GM18520 (cell line): ENCODE measurements around the gene COQ6.
"Not testable (repeated sequence)": the region's sequence is repeated elsewhere in the genome, so short reads cannot be mapped to it uniquely, and the experiment has no call there.

ENCODE experiments used
- ATAC-seq: cut with Tn5 transposase; IDR thresholded peaks from one replicate; pipeline ENCODE4 v1.9.1; 2021; ENCODE audit not compliant: unreplicated experiment

COQ6 gene

DNA sequence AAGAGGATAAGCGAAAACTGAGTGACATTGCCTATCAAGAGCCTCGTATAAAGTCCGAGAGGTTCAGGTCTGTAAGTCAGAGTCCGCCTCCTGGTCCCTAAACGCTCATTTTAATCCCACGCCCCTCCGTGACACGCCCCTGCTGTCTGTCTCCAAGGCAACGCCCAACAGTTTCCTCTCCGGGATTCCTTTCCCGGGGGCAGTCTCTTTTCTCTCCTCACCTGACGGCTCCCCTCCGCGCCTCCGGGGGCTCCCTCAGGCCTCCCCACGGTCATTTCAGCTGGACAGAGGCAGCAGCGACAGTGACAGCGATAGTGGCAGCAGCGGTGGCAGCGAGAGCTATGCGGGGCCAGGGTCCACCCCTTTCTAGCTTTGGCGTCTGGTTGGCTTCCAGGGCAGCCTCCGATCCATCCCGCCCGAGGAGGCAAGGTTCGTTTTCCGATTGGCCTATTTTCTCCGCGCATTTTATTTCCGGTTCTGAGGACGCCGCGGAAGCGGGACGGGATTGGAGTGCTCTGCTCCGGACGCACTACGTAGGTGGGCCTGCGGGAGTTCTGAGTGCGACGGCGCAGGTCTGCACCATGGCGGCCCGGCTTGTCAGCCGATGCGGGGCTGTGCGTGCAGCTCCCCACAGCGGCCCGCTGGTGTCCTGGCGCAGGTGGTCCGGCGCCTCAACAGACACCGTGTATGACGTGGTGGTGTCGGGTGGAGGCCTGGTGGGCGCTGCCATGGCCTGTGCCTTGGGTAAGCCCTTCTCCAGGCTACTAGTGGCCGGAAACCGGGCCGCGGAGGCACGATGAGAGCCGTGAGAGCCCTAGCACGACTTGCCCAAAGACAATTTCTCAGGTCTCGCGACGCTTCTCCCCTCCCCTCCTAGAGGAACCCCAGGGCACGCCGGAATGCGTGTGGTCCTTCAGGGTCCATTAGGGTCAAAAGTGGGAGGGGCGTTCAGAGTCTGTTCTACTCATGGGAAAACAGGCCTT, at the start of gene COQ6, which contains the start of gene FAM161B:
TSS of gene COQ6 (plus strand) at position 551 of the 983 bp plus-strand sequence. CDS start at position 582, 31 bp downstream.
TSS of gene FAM161B (minus strand) at position 343 of the 983 bp plus-strand sequence. CDS start at position 275, 68 bp downstream.
- peak; percentile 89 for ATAC-seq

DNA sequence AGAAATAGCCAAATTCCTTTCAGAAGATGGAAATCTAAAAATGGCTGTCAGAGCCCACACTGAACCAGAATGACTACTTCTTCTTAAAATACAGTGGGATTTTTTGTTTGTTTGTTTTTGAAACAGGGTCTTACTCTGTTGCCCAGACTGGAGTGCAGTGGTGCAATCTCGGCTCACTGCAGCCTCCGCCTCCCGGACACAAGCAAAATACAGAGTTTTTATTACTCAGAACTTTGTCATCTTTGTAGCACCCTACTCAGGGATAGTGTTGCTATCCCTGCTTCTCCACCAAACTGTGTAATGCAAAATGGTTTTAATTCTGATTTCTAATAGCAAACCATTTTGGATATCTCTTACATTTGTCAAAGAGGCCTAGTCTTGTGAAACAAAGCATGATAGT, 47.1 kb upstream of the COQ6 start:
- no peak for ATAC-seq

DNA sequence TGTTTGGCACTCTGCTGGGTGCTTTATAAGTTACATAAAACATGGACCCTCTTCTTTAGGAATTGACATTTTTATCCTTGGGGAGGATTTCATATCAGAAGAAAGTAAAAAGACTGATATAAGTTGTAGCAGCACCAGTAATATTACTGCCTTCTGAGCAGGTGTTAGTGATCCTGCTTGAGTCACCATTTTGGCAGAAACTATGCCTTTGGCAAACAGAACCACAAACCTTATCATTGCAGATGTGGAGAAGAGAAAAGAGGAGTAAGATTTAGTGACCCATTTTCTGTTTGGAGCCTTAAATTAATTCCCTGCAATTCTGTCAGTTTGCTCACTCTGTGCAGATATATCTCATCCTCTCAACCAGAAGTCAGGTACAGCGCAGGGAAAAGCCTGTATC, 40.4 kb upstream of the COQ6 start:
- no peak for ATAC-seq

DNA sequence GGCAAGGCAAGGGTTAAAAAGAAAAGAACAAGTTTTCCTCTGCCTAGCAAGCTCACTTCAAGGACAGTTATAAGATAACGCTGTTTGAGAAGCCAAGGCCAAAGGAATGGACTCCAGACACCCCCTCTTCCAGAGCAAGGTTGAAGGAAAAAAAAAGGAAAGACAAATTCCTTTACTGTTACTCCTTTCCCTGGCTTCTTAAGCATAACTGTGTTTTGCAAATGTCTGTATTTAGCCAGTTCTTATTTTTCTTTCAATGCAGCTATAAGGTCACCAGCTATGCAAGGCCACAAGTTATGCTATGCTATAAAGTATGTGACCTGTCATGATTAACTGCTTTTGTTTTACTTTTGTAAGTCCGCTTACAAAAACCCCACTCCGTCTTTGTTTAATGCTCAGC, 36.8 kb upstream of the COQ6 start:
- ATAC-seq, result no peak

DNA sequence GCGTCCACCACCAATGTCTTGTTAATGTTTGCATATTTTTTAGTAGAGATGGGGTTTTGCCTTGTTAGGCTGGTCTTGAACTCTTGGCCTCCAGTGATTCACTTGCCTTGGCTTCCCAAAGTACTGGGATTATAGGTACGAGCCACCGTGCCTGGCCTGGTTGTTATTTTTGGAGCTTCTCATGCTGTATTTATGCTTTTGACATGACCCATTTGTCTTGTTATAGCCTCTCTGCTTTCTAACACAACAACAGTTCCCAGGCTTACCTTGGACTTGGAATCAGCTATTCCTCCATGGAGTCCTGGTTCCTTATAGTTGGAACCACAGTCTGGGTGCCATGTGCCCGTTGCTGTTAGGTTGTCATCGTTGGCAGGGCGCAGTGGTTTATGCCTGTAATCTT, 33.8 kb upstream of the COQ6 start:
- no peak for ATAC-seq

DNA sequence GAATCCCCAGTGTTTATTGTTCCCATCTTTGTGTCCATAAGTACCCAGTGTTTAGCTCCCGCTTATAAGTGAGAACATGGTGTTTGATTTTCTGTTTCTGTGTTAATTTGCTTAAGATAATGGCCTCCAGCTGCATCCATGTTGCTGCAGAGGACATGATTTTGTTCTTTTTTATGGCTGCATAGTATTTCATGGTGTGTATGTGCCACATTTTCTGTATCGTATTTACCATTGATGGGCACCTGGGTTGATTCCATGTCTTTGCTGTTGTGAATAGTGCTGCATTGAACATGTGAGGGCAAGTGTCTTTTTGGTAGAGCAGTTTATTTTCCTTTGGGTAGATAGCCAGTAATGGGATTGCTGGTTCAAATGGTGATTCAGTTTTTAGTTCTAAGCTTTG, 30.6 kb upstream of the COQ6 start:
- ATAC-seq, result not testable (repeated sequence)

DNA sequence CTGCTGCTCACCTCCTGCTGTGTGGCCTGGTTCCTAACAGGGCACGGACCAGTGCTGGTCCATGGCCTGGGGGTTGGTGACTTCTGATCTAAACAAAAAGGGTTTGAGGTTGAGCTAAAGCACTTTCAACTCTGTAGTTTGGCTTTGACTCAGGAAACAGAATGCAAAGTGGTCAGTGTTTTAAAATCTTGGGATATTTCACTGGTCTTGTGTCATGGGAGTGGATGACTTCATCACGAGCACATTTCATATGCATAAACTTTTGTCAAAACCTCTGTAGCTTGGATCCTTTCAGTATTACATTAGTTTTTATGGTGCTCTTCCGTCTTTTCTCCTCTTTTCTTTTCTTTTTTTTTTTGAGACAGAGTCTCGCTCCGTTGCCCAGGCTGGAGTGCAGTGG, 25.8 kb upstream of the COQ6 start:
- no peak for ATAC-seq

DNA sequence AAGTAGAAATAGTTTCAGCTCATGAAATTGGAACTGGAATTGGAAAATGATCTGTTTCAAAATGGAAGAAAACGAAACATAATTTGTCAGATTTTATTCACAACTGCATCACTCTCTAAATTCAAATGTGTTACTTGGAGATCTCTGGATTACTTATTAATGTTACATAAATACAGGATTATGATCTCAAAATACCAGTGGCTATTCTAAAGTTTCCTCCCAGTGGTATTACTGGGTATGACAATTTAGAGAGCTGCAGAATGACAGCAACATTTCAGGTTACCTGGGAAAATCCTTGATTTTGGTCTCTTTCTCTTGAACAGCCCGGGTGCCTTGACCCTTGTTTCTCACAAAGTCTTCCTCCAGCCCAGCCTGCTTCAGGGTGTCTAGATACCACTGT, 14.4 kb upstream of the COQ6 start:
- no peak for ATAC-seq

DNA sequence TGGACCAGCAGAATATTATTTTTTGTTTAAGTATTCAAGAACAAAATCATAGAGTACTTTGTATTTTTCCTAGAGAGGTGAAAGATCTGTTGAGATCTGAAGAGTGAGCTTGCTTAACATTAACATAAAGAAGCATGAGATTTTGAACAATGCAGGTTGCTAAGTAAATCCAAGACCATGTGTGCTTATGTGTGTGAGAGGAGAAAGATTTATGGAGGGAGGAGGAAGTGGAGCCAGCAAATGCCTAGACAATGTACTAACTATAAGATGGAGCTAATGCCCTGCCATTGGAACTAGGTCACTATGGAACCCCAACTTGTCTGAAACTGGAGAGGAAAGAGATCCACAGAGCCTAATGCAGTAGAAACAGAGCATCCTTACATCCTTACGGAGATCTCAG, 13.6 kb upstream of the COQ6 start:
- ATAC-seq, result no peak

DNA sequence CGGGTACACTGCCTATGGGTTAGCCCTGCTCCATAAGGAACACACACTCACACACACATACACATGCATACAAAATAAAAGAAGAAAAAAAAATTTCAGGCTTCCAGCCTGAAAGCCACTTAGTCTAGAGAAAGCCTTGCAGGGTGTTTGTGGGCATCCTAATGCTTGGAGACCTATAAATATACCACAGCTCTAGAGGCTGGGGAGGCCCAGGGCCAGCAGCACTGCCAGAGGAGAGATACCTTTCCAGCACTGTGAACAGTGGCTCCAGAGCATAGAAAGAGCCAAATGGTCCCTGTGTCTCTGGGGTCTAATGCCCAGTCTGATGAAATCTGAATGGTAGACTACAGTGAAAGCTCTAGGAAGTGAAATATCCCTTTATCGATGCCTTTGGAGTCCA, 13.1 kb upstream of the COQ6 start:
- no peak for ATAC-seq

DNA sequence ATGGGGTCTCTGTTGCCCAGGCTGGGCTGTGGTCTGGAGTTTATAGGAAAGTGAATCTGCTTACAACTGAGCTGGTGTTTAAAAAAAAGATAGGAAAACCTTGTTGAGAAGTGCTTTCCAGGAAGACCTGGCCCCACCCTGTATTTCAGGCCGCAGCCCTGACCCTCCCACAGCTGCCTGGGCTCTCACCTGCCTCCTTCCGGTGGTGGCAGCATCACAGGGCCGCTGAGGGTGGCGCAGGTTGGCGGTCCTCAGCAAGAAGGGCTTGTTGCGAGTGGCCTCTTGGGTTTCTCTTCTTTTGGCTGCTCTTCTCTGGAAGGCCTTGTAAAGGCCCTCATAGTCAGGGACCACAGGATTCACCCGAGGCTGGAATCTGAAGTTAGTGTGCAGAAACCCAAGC, 7.9 kb upstream of the COQ6 start:
- ATAC-seq, result no peak

DNA sequence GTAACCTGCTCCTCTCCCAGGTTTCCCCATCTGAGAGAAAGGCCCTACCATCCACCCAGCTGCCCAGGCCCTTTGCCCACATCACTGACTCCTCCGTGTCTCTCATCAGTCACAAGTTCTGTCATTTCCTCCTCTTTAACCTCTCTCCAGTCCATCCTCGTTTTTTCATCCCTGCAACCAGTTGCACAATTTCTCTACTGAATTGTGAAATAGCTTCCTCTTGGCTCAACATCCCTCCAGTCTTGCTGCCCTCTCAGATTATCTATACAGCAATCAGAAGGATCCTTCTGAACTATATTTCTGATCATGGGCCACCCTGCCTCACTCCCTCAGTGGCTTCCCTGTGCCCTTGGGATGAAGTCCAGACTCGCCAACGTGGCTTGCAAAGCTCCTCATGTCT, 7.0 kb upstream of the COQ6 start:
- no peak for ATAC-seq

DNA sequence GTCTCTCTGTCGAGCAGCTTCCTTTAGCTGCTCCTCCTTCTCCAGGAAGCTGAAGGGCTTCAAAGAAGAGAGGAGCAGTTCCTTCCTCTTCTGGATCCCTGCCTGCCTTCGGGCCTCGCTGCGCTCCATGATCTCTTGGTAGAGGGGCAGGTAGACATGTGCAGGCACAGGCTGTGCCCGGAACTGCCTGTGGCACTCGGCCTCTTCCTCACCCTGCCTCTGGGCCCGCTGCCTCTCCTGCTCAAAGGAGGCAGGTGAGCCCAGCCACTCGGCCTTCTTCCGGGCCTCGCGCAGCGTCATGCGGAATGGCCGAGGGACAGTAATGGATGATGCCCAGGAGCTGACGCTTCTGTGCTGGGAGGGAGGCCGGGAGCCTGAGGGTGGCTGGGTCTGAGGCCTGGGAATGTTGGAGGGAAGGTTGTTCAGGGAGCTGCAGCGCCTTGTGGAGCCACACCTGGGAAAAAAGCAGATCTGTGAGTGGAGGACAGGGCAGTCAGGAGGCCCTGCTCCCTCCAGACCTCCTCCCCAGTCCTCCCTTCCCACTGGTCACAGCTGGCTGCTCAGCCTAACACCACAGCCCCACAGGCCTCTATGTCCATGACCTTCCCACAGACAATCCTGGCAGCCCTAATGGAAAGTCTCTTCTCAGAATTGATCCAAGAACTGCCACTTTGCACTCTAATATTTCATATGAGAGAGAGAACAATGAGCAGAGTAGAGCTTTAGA, 5.5 kb upstream of the COQ6 start:
- ATAC-seq, result no peak

DNA sequence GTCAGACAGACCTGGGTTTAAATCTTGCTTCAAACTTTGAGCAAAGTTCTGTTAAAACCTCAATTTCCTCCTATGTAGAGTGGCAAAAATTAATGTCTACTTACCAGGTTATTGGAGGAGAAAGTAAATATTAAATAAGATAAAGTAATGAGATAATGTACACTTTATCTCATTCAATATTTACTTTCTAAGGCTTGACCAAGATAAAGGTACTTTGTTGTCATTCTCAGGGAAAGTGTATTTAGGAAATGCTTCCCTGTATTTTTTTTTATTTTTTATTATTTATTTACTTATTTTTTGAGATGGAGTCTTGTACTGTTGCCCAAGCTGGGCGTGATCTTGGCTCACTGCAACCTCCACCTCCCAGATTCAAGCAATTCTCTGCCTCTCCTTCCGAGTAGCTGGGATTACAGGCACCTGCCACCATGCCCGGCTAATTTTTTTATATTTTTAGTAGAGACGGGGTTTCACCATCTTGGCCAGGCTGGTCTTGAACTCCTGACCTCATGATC, 4.9 kb upstream of the COQ6 start:
- no peak for ATAC-seq

DNA sequence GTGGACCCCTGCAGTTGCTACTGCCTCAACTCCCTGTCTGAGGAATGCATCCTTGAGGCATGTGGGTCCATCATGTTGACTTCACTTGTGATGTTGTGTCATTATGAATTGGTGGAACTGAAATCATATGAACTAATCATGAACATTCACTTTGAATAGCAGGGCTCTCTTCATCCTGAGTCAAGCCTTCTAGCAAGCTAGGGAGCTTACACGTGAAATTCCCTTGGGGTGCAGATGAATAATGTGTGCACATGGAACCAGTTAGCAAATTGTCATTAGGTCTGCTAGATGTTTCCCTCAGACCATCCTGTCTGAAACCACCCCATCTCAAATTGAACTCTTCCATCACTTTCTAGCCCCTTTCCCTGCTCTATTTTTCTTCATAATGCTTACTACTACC, 3.6 kb downstream of the COQ6 start:
- no peak for ATAC-seq

DNA sequence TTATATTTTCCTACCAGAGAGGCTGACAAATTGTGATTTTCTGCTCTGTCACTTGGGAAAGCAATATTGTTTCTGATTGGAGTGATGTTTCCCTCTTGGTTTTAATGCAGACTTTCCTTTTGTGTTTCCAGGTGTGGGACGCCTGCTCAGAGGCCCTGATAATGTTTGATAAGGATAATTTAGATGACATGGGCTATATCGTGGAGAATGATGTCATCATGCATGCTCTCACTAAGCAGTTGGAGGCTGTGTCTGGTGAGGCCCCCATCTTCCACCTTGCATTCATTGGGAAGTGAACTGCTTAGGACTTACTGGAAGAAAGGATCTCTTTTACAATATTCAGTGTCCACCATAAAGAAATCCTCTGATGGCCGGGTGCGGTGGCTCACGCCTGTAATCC, 5.6 kb downstream of the COQ6 start:
- ATAC-seq, result no peak

DNA sequence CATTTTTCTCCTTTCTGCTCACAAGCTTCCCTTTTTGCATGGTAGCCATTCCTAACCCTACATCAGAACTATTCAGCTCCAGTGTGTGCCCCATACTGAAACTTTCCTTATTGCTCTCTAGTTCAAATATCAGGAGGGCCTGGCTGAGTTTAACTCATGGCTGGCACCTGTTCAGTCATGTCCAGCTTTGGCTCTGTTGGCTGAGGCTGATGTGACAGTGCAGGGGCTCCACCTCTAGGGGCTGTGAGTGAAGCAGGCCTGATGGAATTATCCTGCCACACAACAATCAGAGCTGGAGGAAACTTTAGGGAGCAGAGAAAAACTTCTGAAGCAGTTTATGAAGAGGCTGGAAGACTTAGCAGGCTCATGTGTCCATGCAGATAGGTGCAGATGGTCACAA, 8.5 kb downstream of the COQ6 start:
- no peak for ATAC-seq

DNA sequence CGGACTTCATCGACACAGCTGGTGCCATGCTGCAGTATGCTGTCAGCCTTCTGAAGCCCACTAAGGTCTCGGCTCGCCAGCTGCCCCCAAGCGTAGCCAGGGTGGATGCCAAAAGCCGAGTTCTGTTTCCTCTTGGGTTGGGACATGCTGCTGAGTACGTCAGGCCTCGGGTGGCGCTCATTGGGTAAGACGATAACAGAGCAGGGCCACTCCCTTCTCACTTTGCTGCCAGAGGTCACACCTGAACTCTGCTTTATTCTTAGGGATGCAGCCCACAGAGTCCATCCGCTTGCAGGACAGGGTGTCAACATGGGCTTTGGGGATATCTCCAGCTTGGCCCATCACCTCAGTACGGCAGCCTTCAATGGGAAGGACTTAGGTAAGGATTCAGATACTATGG, 11.1 kb downstream of the COQ6 start:
- no peak for ATAC-seq

DNA sequence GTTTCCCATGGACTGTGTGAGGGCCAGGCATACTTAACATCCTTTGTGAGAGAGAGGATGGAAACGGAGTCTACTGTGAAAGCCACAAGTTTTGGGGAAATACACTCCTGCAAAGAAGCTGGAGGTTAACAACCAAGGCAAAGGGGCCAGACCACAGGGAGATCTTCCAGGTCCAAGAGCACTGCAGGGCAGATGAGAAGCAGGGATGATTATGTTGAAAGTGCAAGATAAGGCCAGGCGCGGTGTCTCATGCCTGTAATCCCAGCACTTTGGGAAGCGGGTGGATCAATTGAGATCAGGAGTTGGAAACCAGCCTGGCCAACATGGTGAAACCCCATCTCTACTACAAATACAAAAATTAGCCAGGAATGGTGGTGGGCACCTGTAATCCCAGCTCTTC, 15.1 kb downstream of the COQ6 start:
- ATAC-seq, result no peak

DNA sequence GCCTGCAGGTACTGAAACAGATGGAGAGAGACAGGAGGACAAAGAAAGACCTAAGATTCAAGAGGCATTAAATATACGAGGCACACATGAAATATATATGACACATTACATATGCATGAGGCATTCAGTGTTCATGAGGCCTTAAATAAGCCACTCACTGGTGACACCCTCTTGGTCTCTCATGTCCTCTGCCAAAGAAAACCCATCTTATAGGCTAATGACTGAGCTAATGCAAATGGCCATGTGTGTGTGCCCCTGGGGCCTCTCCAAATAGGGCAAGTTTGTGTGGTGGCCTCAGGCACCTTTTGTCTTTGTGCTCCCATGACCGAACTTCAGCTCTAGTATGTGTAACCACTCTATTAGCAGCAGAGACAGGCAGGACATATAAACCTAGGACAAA, 18.8 kb downstream of the COQ6 start:
- ATAC-seq, result no peak

DNA sequence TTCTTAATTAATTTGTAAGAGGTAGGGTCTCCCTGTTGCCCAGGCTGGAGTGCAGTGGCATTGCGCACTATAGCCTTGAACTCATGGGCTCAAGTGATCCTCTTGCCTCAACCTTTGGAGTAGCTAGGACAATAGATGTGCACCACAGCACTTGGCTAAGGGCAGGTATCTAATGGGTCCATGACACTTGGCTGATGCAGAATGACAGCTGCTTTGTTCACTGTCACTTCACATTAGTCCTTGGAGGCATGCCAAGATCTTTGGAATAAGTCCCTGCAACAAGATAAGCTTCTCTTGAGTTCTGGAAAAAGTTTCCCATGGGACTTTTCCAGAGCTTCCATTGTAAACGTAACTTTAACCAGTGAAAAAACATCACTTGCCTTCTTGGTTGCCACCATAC, 23.4 kb downstream of the COQ6 start:
- no peak for ATAC-seq

DNA sequence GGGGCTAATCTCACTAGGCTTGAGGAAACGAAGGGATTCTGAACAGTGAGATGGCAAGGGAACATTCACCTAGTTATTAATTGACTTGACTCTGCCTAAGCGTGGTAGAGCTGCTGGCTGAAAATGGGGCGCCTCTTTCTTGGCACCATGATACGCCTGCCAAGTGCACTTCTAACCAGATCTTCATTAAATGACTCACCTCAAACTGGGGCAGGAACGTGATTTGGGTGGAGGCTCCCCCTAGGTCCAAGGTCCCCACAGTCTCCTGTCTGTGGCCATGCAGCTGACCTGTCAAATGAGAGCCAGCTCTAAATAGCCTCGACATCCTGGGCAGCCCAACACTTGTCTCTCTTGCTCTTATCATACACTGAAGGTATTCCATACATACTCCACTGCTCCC, 26.0 kb downstream of the COQ6 start:
- ATAC-seq, result no peak
